Left kidney (tissue), 2 donors: ENCODE data around the gene HYCC1. TPM values are rescaled to one million over a fixed set of nuclear protein-coding genes. Genes with fewer than 3 reads are reported as not detected.
"Not testable (repeated sequence)": the region's sequence is repeated elsewhere in the genome, so short reads cannot be mapped to it uniquely, and the experiment has no call there.

Experiments used
- DNase-seq: peaks from one replicate; pipeline ENCODE4 v3.0.0-alpha.2; 2013
- polyA plus RNA-seq: library from polyadenylated mRNA; unstranded; fragments of 120-200 nt; gene quantifications from one replicate; pipeline ENCODE4 v1.2.1, GENCODE V29; 2013; ENCODE audit not compliant: insufficient read length

HYCC1 gene
- polyA plus RNA-seq, 1 donor, result 23.9 TPM

DNA sequence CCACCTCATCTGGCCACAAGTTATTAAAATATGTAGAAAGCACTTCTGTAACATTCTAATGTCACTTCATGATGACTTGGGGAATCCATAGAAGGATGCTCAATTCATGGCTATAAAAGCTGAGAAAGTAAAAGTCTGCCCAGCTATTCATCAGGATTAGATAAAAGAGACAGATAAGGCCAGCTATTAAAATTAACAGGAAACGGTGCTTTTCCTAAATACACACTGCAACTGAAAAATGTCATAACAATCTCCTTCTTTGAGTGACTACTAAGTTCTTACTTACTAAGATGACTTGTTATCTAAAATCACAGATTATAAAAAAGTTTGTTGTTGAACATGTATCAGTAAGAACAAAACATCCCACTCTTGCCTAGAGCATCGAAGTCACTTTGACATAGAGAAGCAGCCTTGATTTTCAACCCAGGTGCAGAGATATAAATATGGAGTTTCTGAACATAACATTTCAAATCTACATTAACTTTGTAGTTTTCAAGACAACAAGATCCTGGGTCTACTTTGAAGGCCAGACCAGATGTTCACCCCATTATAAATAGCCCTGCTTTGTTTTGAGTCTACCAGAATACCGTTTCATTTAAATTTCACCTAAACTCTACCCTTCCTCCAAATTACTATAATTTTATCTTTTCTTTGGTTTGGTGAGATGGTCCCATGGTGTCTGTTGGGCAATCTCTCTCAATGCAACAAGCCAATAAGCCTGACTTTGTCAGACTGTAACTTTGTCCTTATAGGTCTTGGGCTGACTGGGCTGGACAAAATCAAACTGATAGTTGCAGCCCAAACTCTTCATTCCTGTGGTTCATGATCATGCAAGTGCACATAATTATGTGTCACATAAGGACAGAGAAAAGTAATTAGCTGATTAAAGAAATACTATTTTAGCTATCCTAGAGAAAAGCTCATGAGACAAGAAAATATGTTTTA is 24.0 kb downstream of the HYCC1 start:
- no peak for DNase-seq

DNA sequence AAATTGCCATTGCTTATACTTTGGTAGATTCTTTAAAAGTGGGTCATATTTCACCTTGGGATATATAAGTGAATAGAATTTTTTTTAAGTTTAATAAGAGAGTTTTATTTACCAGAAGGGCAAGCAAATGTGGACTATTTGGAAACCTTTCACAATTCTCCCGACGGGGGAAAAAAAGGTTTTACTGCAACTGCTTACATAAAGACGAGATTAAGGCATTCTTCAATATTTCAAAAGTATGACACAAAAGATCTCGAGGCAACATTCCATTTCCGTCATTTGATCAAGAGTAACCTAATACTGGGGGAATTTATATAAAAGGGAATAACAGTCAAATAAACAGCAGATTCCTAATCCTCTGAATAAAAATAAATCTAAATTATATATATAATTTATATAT is 28.5 kb downstream of the HYCC1 start:
- DNase-seq, result no peak

DNA sequence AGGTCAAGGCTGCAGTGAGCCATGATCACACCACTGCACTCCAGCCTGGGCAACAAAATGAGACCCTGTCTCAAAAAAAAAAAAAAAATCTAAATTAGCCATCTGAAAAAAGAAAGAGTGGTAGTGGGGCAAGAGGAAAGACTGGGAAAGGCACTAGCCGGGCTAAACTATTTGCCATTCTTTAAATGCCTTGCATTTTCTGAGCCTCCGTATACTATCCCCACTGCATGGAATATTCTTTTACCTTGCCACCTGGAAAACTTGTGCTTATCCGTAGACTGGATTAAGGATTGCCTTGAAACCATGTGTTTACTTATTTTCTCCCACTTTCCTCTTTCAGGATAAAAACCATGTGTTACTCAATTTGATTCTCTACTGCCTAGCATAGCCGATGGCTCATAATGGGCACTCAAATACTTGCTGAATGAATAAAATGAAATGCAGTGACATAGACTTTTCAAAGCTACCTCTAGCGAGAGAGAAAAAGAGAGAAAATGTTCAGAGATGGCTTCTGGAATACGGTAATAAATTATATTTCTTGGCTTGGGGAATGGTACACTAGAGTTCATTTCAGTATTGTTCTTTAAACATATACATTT is 30.6 kb downstream of the HYCC1 start:
- no peak for DNase-seq

- DNase-seq, result no peak
Measured at GRCh38 chr7:22980422-22980821, 33.5 kb downstream of the HYCC1 start.

GRCh38 chr7:22979861-22980260 is 34.1 kb downstream of the HYCC1 start:
- no peak for DNase-seq

DNA sequence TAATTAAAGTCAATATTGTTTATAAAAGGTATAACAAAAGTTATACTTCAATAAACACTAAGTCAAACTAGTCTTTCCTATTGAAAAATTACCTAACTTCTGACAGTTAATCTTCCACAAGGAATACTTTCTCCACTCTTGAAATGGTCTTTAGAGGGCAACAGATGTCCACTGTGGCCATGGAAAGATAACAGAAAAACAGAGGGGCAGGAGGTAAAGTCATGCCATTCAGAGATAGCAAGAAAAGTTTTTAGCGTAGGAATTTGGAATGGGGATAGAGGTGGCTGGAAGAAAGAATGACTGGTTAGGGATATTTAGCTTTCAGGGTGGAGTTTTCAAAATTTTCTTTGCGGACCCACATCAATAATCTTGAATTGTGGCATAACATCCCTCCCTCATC is 34.7 kb downstream of the HYCC1 start:
- no peak for DNase-seq

GRCh38 chr7:22974636-22975035 is 39.3 kb downstream of the HYCC1 start:
- not testable (repeated sequence) for DNase-seq

DNA sequence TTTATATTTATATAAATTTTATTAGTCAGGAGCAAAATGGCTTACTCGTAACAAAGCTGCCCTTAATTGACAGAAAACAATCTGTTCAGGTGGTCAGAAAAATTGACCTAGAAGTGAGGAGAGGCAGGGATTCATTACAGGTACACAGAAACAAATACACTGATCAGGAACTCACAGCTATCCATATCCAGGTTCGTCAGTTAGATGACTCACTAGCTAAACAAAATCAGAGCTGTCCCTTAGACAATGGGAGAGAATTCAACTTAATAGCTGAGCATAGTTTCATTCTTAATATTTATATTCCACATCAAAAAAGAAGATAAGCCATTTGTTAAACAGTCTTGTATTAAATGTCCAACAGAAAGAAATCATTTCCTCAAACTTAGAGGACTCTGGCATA is 41.7 kb downstream of the HYCC1 start:
- DNase-seq, result no peak

DNA sequence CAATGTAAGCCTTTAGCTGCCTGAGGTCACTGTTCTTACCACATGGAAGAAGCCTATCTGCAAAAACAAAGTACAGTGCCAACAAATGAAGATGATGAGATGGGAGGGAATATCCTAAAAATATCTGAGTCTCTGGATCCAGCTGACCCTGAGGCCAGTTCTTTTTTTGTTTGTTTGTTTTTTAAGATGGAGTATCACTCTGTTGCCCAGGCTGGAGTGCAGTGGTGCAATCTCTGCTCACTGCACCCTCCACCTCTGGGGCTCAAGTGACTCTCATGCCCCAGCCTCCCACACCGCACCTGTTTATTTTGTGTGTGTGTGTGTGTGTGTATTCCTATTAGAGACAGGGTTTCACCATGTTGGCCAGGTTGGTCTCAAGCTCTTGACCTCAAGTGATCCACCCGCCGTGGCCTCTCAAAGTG is 44.9 kb downstream of the HYCC1 start:
- DNase-seq, result no peak

Other genes starting within 250 kb of the HYCC1 start
- 375 TPM for gene TOMM7, start 191.3 kb downstream of the HYCC1 start, polyA plus RNA-seq
- 55.1 TPM for gene KLHL7, start 91.7 kb upstream of the HYCC1 start, polyA plus RNA-seq
- gene NUP42, start 167.9 kb upstream of the HYCC1 start, polyA plus RNA-seq, result 85.6 TPM
- gene GPNMB, start 232.6 kb upstream of the HYCC1 start, polyA plus RNA-seq, result 22.1 TPM